ENCODE data around the gene CLDND1. TPM values are rescaled to one million over a fixed set of nuclear protein-coding genes. Genes with fewer than 3 reads are reported as not detected.

CLDND1 gene
- total RNA-seq, 2 experiments from 2014 or later = 673 to 683 TPM

- no peak for DNase-seq
- CTCF ChIA-PET = interaction anchor here (0.6 to 4.2 kb wide), 5 partner anchors 14 to 43 kb away, joined by 3 to 21 read pairs (median 15); partner anchors contain the start of gene CLDND1
- peaks cover 87% of the 10 kb centered on the region for H3K4me1 Mint-ChIP-seq
- POLR2A ChIA-PET = interaction anchor here (0.7 to 24.3 kb wide), 9 partner anchors 8 to 519 kb away, joined by 3 to 931 read pairs (median 94); partner anchors contain the start of genes CLDND1, CPOX and GPR15
- H3K9me3 Mint-ChIP-seq = no peaks in the 10 kb centered on the region
- H3K4me3 Mint-ChIP-seq = peak overlapping the region; percentile 31
- H3K27me3 Mint-ChIP-seq = no peaks in the 10 kb centered on the region
- H3K36me3 Mint-ChIP-seq (ENCODE audit: low read depth) = peaks cover 32% of the 10 kb centered on the region
- peak overlapping the region; percentile 100 for H3K27ac Mint-ChIP-seq
Observed at GRCh38 chr3:98558100-98558827, 35.6 kb upstream of the CLDND1 start.

- Mint-ChIP-seq H3K9me3 (no peaks in the 10 kb centered on the region), H3K4me1 (peaks cover 87% of the 10 kb centered on the region), H3K4me3 (peak overlapping the region; percentile 82), H3K36me3 (ENCODE audit: low read depth) (peaks cover 40% of the 10 kb centered on the region), H3K27me3 (no peaks in the 10 kb centered on the region), H3K27ac (peak overlapping the region; percentile 100)
- CTCF ChIA-PET = interaction anchor here (1.0 to 4.3 kb wide), 7 partner anchors 8 to 44 kb away, joined by 3 to 21 read pairs (median 15); partner anchors contain the start of gene CLDND1
- POLR2A ChIA-PET = interaction anchor here (0.7 to 24.3 kb wide), 10 partner anchors 10 to 737 kb away, joined by 3 to 931 read pairs (median 49); partner anchors contain the start of genes CLDND1, CPOX and GPR15
- DNase-seq = peak; percentile 67
Observed at GRCh38 chr3:98557324-98558010, 34.8 kb upstream of the CLDND1 start.

- DNase-seq = peak; percentile 88
- Mint-ChIP-seq H3K36me3 (ENCODE audit: low read depth) (peaks cover 50% of the 10 kb centered on the region), H3K4me1 (peaks cover 87% of the 10 kb centered on the region), H3K9me3 (no peaks in the 10 kb centered on the region), H3K4me3 (peak overlapping the region; percentile 82), H3K27me3 (no peaks in the 10 kb centered on the region), H3K27ac (peak overlapping the region; percentile 100)
- CTCF ChIA-PET = interaction anchor here (0.7 to 4.3 kb wide), 15 partner anchors 9 to 518 kb away, joined by 3 to 21 read pairs (median 6); partner anchors contain the start of gene CLDND1
- POLR2A ChIA-PET = interaction anchor here (0.8 to 24.3 kb wide), 10 partner anchors 10 to 736 kb away, joined by 3 to 931 read pairs (median 50); partner anchors contain the start of genes CLDND1, CPOX and GPR15
Observed at GRCh38 chr3:98556164-98557130, 33.7 kb upstream of the CLDND1 start.

- peaks cover 53% of the 10 kb centered on the region for H3K36me3 Mint-ChIP-seq (ENCODE audit: low read depth)
- DNase-seq = no peak
- CTCF ChIA-PET = interaction anchor here (0.9 to 4.3 kb wide), 10 partner anchors 9 to 33 kb away, joined by 3 to 21 read pairs (median 6); partner anchors contain the start of gene CLDND1
- peaks cover 4% of the 10 kb centered on the region for H3K9me3 Mint-ChIP-seq
- H3K27me3 Mint-ChIP-seq = no peaks in the 10 kb centered on the region
- H3K4me3 Mint-ChIP-seq = peak overlapping the region; percentile 82
- H3K4me1 Mint-ChIP-seq = peaks cover 92% of the 10 kb centered on the region
- POLR2A ChIA-PET = interaction anchor here (1.3 to 24.3 kb wide), 8 partner anchors 8 to 517 kb away, joined by 3 to 931 read pairs (median 104); partner anchors contain the start of genes CLDND1, CPOX and GPR15
- H3K27ac Mint-ChIP-seq = peak overlapping the region; percentile 100
Observed at GRCh38 chr3:98555025-98555379, 32.3 kb upstream of the CLDND1 start.

- Mint-ChIP-seq H3K4me3 (peak overlapping the region; percentile 82), H3K36me3 (ENCODE audit: low read depth) (peaks cover 54% of the 10 kb centered on the region), H3K27ac (peak overlapping the region; percentile 100), H3K9me3 (peaks cover 4% of the 10 kb centered on the region), H3K27me3 (no peaks in the 10 kb centered on the region), H3K4me1 (peaks cover 93% of the 10 kb centered on the region)
- no peak for DNase-seq
- ChIA-PET CTCF (interaction anchor here (0.6 to 4.3 kb wide), 11 partner anchors 8 to 33 kb away, joined by 3 to 21 read pairs (median 6); partner anchors contain the start of gene CLDND1), POLR2A (interaction anchor here (1.3 to 24.3 kb wide), 7 partner anchors 8 to 516 kb away, joined by 5 to 931 read pairs (median 113); partner anchors contain the start of genes CLDND1, CPOX and GPR15)
Observed at GRCh38 chr3:98554580-98554979, 31.9 kb upstream of the CLDND1 start.

GRCh38 chr3:98553753-98554152 lies 31.1 kb upstream of the CLDND1 start:
- Mint-ChIP-seq H3K4me3 (peak overlapping the region; percentile 82), H3K27ac (peak overlapping the region; percentile 100), H3K4me1 (peaks cover 93% of the 10 kb centered on the region), H3K36me3 (ENCODE audit: low read depth) (peaks cover 55% of the 10 kb centered on the region), H3K9me3 (peaks cover 4% of the 10 kb centered on the region), H3K27me3 (no peaks in the 10 kb centered on the region)
- DNase-seq = no peak
- ChIA-PET CTCF (interaction anchor here (0.6 to 4.3 kb wide), 4 partner anchors 10 to 17 kb away, joined by 4 to 17 read pairs (median 4); no protein-coding TSS in a partner anchor), POLR2A (interaction anchor here (1.3 to 24.3 kb wide), 6 partner anchors 7 to 38 kb away, joined by 6 to 931 read pairs (median 231); partner anchors contain the start of genes CLDND1, CPOX and GPR15)

GRCh38 chr3:98553021-98553563 lies 30.4 kb upstream of the CLDND1 start:
- Mint-ChIP-seq H3K27ac (peak overlapping the region; percentile 100), H3K4me1 (peaks cover 93% of the 10 kb centered on the region), H3K36me3 (ENCODE audit: low read depth) (peaks cover 62% of the 10 kb centered on the region), H3K9me3 (peaks cover 4% of the 10 kb centered on the region), H3K4me3 (peak overlapping the region; percentile 82), H3K27me3 (no peaks in the 10 kb centered on the region)
- ChIA-PET CTCF (interaction anchor here (1.0 to 1.5 kb wide), 3 partner anchors 10 to 16 kb away, joined by 3 to 5 read pairs (median 4); no protein-coding TSS in a partner anchor), POLR2A (interaction anchor here (5.7 to 24.3 kb wide), 5 partner anchors 7 to 39 kb away, joined by 94 to 931 read pairs (median 349); partner anchors contain the start of genes CLDND1, CPOX and GPR15)
- no peak for DNase-seq

GRCh38 chr3:98552232-98553020 lies 29.7 kb upstream of the CLDND1 start:
- Mint-ChIP-seq H3K36me3 (ENCODE audit: low read depth) (peaks cover 64% of the 10 kb centered on the region), H3K9me3 (peaks cover 4% of the 10 kb centered on the region), H3K4me3 (peak overlapping the region; percentile 82), H3K27ac (peak overlapping the region; percentile 100), H3K27me3 (no peaks in the 10 kb centered on the region), H3K4me1 (peaks cover 88% of the 10 kb centered on the region)
- POLR2A ChIA-PET = interaction anchor here (6.7 to 24.3 kb wide), 4 partner anchors 15 to 40 kb away, joined by 94 to 931 read pairs (median 360); partner anchors contain the start of genes CLDND1, CPOX and GPR15
- no peak for DNase-seq
- CTCF ChIA-PET = interaction anchor here (1.2 to 1.5 kb wide), 2 partner anchors 14 to 16 kb away, joined by 3 to 5 read pairs; no protein-coding TSS in a partner anchor

- Mint-ChIP-seq H3K9me3 (peaks cover 4% of the 10 kb centered on the region), H3K27ac (peak overlapping the region; percentile 100), H3K27me3 (no peaks in the 10 kb centered on the region), H3K4me1 (peaks cover 81% of the 10 kb centered on the region), H3K36me3 (ENCODE audit: low read depth) (peaks cover 64% of the 10 kb centered on the region), H3K4me3 (peak overlapping the region; percentile 23)
- DNase-seq = no peak
- CTCF ChIA-PET = interaction anchor here (0.7 to 2.0 kb wide), 5 partner anchors 9 to 20 kb away, joined by 3 to 6 read pairs (median 3); no protein-coding TSS in a partner anchor
- POLR2A ChIA-PET = interaction anchor here (1.0 to 24.3 kb wide), 4 partner anchors 14 to 42 kb away, joined by 3 to 931 read pairs (median 360); partner anchors contain the start of genes CLDND1, CPOX and GPR15
Observed at GRCh38 chr3:98551754-98552153, 29.1 kb upstream of the CLDND1 start.

- H3K27ac Mint-ChIP-seq = peak overlapping the region; percentile 100
- peaks cover 64% of the 10 kb centered on the region for H3K36me3 Mint-ChIP-seq (ENCODE audit: low read depth)
- DNase-seq = no peak
- CTCF ChIA-PET = interaction anchor here (0.7 to 2.0 kb wide), 5 partner anchors 9 to 21 kb away, joined by 3 to 6 read pairs (median 3); no protein-coding TSS in a partner anchor
- no peaks in the 10 kb centered on the region for H3K27me3 Mint-ChIP-seq
- POLR2A ChIA-PET = interaction anchor here (1.0 to 24.3 kb wide), 4 partner anchors 13 to 42 kb away, joined by 3 to 931 read pairs (median 360); partner anchors contain the start of genes CLDND1, CPOX and GPR15
- peaks cover 4% of the 10 kb centered on the region for H3K9me3 Mint-ChIP-seq
- H3K4me3 Mint-ChIP-seq = no peak overlapping the region
- H3K4me1 Mint-ChIP-seq = peaks cover 79% of the 10 kb centered on the region
Observed at GRCh38 chr3:98551236-98551635, 28.5 kb upstream of the CLDND1 start.
